ENCODE measurements around the gene NEK6.

NEK6 gene

DNA sequence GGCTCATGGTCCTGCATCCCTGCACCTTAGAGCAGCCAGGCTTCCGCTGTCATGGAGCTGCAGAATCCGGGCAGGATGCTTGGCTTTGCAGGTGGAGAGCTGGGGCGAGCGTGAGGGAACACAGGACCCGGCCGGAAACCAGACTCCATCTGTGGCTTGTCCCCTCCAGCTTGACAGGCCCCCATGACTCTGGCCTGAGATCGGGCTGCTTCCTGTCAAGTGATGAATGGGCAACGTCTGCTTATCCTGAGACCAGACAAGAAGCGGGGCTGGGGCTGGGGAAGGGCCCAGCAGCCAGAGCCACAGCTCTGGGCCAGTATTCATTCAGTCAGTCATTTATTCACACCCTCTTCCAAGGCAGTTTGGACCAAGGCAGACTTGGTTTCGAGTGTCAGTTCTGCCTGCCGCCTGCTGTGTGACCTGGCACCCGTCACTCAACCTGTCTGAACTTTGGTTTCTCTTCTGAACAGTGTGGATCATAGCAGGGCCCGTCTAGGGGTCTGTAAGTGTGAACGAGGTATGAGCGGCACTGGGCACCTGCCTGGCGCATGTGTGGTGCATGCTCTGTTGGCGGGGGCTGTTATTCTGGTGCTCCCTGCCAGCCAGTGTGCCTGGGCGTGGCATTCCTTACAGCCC lies 37.5 kb downstream of the NEK6 start:
- TF ChIP-seq SUZ12 (IDR thresholded peaks at IDR 0.05; ENCODE audit: extremely low read depth, insufficient read depth, insufficient read length) (no peak), YY1 (IDR thresholded peaks at IDR 0.05; ENCODE audit: insufficient read depth, insufficient read length) (no peak), ZNF274 (IDR thresholded peaks at IDR 0.05; ENCODE audit: low read depth, low read length) (no peak)
- Histone ChIP-seq H3K27me3 (ENCODE audit: insufficient read depth, insufficient read length) (no peaks in the 10 kb centered on the region), H3K36me3 (ENCODE audit: insufficient read depth, insufficient read length, low read length) (peaks cover 53% of the 10 kb centered on the region), H3K4me1 (ENCODE audit: insufficient read depth, insufficient read length) (peaks cover 58% of the 10 kb centered on the region), H3K4me3 (ENCODE audit: insufficient read length, low read depth) (no peak overlapping the region), H3K9me3 (ENCODE audit: insufficient read depth, low read length) (no peaks in the 10 kb centered on the region), H3K9ac (ENCODE audit: insufficient read length, low read depth) (no peak overlapping the region)
- DNase-seq (ENCODE audit: low read depth, low spot score): no peak

DNA sequence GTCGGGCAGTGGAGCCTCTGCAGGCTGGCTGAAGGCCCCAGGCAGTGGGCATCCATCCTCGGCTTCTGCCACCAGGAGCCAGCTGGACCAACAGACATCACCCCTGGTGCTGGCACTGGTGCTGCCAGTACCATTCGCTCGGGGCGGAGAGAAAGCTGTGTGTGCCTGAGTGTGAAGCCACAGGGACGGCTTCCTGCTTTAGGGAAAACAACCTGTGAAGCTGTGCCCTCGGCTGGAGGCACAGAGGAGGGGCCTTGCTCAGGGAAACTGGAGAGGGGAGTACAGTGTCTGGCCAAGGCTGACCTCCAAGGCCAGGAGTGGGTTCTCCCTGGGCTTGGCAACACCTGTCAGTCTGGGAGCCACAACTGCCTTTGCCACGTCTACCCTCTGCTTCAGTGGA lies 38.3 kb downstream of the NEK6 start:
- peaks cover 55% of the 10 kb centered on the region for H3K4me1 ChIP-seq (ENCODE audit: insufficient read depth, insufficient read length)
- no peak for DNase-seq (ENCODE audit: low read depth, low spot score)
- no peak overlapping the region for H3K4me3 ChIP-seq (ENCODE audit: insufficient read length, low read depth)
- H3K9me3 ChIP-seq (ENCODE audit: insufficient read depth, low read length): no peaks in the 10 kb centered on the region
- H3K27me3 ChIP-seq (ENCODE audit: insufficient read depth, insufficient read length): no peaks in the 10 kb centered on the region
- TF ChIP-seq SUZ12 (IDR thresholded peaks at IDR 0.05; ENCODE audit: extremely low read depth, insufficient read depth, insufficient read length) (no peak), ZNF274 (IDR thresholded peaks at IDR 0.05; ENCODE audit: low read depth, low read length) (no peak)
- peaks cover 45% of the 10 kb centered on the region for H3K36me3 ChIP-seq (ENCODE audit: insufficient read depth, insufficient read length, low read length)
- no peak overlapping the region for H3K9ac ChIP-seq (ENCODE audit: insufficient read length, low read depth)

DNA sequence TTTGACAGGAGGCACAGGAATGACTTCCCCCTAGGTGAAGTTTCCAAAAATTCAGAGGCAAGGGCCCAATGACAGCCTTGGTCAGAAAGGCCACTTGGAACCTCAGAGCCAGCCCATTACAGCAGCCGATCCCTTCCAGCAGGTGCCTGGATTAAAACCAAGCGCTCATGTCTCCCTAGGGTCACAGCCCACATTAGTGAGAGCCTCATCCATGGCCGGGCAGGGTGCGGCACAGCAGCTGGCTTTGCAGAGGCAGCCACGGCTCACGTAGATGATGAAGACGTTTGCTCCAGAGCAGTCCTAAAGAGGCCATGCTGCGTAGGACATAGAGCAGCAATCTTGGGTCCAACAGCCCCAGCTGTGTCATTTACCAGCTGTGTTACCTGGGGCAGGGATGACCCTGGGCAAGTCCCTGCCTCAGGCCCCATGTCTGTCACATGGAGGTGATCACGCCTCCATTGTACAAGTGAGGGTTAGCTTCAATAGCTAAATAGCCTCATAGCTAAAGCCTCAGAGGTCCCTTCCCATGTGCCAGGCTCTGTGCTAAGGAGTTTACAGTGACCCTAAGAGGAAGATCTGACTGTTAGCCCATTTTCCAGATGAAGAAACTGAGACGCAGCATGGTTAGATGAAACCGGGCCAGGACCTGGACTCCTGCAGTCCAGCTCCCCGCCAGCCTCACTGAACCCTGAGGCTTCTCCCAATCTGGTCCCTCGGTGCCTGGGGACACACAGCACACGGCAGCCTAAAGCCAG lies 39.2 kb downstream of the NEK6 start:
- Histone ChIP-seq H3K27me3 (ENCODE audit: insufficient read depth, insufficient read length) (no peaks in the 10 kb centered on the region), H3K36me3 (ENCODE audit: insufficient read depth, insufficient read length, low read length) (peaks cover 54% of the 10 kb centered on the region), H3K4me1 (ENCODE audit: insufficient read depth, insufficient read length) (peaks cover 54% of the 10 kb centered on the region), H3K9me3 (ENCODE audit: insufficient read depth, low read length) (no peaks in the 10 kb centered on the region), H3K9ac (ENCODE audit: insufficient read length, low read depth) (peak overlapping the region; percentile 53), H3K4me3 (ENCODE audit: insufficient read length, low read depth) (no peak overlapping the region)
- no peak for DNase-seq (ENCODE audit: low read depth, low spot score)
- no peak for TF ChIP-seq SUZ12 (IDR thresholded peaks at IDR 0.05; ENCODE audit: extremely low read depth, insufficient read depth, insufficient read length)
- no peak for TF ChIP-seq YY1 (IDR thresholded peaks at IDR 0.05; ENCODE audit: insufficient read depth, insufficient read length)
- TF ChIP-seq ZNF274 (IDR thresholded peaks at IDR 0.05; ENCODE audit: low read depth, low read length): no peak

DNA sequence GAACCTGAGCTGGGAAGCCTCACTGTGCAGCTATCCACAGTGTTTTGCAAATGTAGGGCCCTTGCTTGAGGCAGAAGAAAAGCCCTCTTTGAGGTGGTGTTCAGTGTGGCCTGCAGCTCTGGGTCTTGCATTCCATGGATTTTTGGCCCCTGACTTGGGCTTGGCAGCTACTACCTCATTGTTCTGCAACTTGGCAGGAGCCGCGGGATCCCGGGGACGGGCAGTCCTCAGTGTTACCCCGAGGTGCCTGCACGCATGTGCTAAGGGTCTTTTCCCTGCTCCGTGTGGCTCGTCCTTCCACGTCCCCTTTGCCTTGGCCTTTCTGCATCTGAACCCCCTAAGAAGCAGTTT lies 39.8 kb downstream of the NEK6 start:
- H3K9me3 ChIP-seq (ENCODE audit: insufficient read depth, low read length): no peaks in the 10 kb centered on the region
- H3K36me3 ChIP-seq (ENCODE audit: insufficient read depth, insufficient read length, low read length): peaks cover 58% of the 10 kb centered on the region
- no peak for TF ChIP-seq SUZ12 (IDR thresholded peaks at IDR 0.05; ENCODE audit: extremely low read depth, insufficient read depth, insufficient read length)
- TF ChIP-seq YY1 (IDR thresholded peaks at IDR 0.05; ENCODE audit: insufficient read depth, insufficient read length): no peak
- no peak for TF ChIP-seq ZNF274 (IDR thresholded peaks at IDR 0.05; ENCODE audit: low read depth, low read length)
- H3K27me3 ChIP-seq (ENCODE audit: insufficient read depth, insufficient read length): no peaks in the 10 kb centered on the region
- peak; percentile 91 for DNase-seq (ENCODE audit: low read depth, low spot score)
- H3K4me1 ChIP-seq (ENCODE audit: insufficient read depth, insufficient read length): peaks cover 49% of the 10 kb centered on the region
- no peak overlapping the region for H3K4me3 ChIP-seq (ENCODE audit: insufficient read length, low read depth)
- peak overlapping the region; percentile 29 for H3K9ac ChIP-seq (ENCODE audit: insufficient read length, low read depth)

DNA sequence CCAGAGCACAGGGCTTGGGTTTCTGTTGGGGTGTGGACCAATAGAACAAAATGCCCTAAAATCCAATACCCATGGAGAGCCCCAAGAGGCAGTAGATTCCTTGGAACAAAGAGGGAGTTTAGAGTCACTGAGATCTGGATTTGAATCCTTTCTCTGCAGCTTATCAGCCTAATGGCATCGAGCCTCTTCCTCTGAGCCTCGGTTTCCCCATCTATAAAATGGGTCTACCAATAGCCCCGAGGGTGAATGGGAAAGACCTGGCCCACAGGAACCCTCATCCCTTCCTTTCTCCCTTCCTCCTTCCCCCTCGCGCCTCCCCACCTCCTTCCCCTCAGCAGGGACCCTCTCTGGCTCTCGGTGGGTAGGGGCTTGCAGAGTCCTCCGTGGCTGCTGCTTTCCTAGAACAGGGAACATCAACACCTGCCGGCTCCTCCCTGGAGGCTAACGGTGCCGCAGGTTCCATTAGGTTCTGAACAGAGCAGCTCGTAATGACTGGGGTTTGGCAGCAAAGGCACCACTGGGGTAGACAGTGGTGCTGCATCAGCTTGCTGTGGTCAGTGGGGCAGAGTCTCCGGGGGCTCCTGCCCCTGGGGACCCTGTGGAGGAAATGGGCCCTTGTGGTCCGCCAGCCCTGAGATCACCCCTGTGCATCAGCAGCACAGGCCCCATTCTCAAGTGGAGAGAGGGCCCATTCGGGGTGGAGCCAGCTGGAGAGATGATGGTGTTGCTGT lies 40.3 kb downstream of the NEK6 start:
- TF ChIP-seq SUZ12 (IDR thresholded peaks at IDR 0.05; ENCODE audit: extremely low read depth, insufficient read depth, insufficient read length) (no peak), YY1 (IDR thresholded peaks at IDR 0.05; ENCODE audit: insufficient read depth, insufficient read length) (no peak), ZNF274 (IDR thresholded peaks at IDR 0.05; ENCODE audit: low read depth, low read length) (no peak)
- peaks cover 43% of the 10 kb centered on the region for H3K4me1 ChIP-seq (ENCODE audit: insufficient read depth, insufficient read length)
- DNase-seq (ENCODE audit: low read depth, low spot score): no peak

DNA sequence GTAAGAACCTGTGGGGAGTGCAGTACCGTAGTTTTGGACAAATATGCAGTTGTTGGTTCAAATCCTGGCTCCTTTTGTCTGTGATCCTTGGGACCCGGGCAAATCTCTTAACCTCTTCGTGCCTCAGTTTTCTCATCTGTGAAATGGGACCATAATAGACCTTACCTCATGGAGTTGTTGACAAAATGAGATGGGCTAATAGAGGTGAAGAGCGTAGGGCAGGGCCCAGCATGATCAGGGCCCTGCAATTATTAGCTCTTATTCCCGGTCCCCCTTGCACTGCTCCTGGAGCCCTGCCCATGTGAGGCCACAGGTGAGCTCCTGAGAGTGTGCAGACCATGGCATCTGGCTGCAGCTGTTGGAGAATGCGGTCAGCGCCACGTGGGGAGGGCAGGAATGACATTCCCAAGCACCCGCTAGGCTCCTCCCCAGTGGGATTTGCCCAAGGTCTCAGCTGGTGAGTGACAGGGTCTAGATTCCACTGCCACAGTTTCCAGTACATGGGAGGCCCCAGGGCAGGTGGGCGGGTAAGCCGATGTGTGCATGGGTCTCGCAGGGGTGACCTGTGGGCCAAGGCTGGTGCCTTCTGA lies 41.0 kb downstream of the NEK6 start:
- H3K36me3 ChIP-seq (ENCODE audit: insufficient read depth, insufficient read length, low read length): peaks cover 58% of the 10 kb centered on the region
- H3K9me3 ChIP-seq (ENCODE audit: insufficient read depth, low read length): no peaks in the 10 kb centered on the region
- no peak overlapping the region for H3K9ac ChIP-seq (ENCODE audit: insufficient read length, low read depth)
- no peak for TF ChIP-seq SUZ12 (IDR thresholded peaks at IDR 0.05; ENCODE audit: extremely low read depth, insufficient read depth, insufficient read length)
- no peak for TF ChIP-seq YY1 (IDR thresholded peaks at IDR 0.05; ENCODE audit: insufficient read depth, insufficient read length)
- TF ChIP-seq ZNF274 (IDR thresholded peaks at IDR 0.05; ENCODE audit: low read depth, low read length): no peak
- H3K4me3 ChIP-seq (ENCODE audit: insufficient read length, low read depth): no peak overlapping the region
- DNase-seq (ENCODE audit: low read depth, low spot score): no peak
- peaks cover 37% of the 10 kb centered on the region for H3K4me1 ChIP-seq (ENCODE audit: insufficient read depth, insufficient read length)
- no peaks in the 10 kb centered on the region for H3K27me3 ChIP-seq (ENCODE audit: insufficient read depth, insufficient read length)

More for the DNA sequence above, 40.3 kb downstream of the NEK6 start:
- Histone ChIP-seq H3K9me3 (ENCODE audit: insufficient read depth, low read length) (no peaks in the 10 kb centered on the region), H3K36me3 (ENCODE audit: insufficient read depth, insufficient read length, low read length) (peaks cover 58% of the 10 kb centered on the region), H3K4me3 (ENCODE audit: insufficient read length, low read depth) (no peak overlapping the region), H3K9ac (ENCODE audit: insufficient read length, low read depth) (peak overlapping the region; percentile 29), H3K27me3 (ENCODE audit: insufficient read depth, insufficient read length) (no peaks in the 10 kb centered on the region)

Data from NT2/D1 (cell line).